Measurements from ENCODE around the gene MAPK11.

The MAPK11 gene

GRCh38 chr22:50249341-50250248 is 20.6 kb downstream of the MAPK11 start:
- no peak for DNase-seq (ENCODE audit: low read depth)
- no peak for TF ChIP-seq CTCF (IDR thresholded peaks at IDR 0.05; ENCODE audit: insufficient read depth, low read depth, low read length, missing control alignments)
- H3K4me3 ChIP-seq (ENCODE audit: low read depth, low read length) = peak overlapping the region; percentile 96

GRCh38 chr22:50248196-50249081 is 21.7 kb downstream of the MAPK11 start:
- TF ChIP-seq CTCF (IDR thresholded peaks at IDR 0.05; ENCODE audit: insufficient read depth, low read depth, low read length, missing control alignments) = no peak
- no peak for DNase-seq (ENCODE audit: low read depth)
- H3K4me3 ChIP-seq (ENCODE audit: low read depth, low read length) = no peak overlapping the region

- no peak for TF ChIP-seq CTCF (IDR thresholded peaks at IDR 0.05; ENCODE audit: insufficient read depth, low read depth, low read length, missing control alignments)
- no peak overlapping the region for H3K4me3 ChIP-seq (ENCODE audit: low read depth, low read length)
- peak; percentile 86 for DNase-seq (ENCODE audit: low read depth)
Measured at GRCh38 chr22:50247748-50248147, 22.4 kb downstream of the MAPK11 start.

GRCh38 chr22:50246242-50247175 is 23.7 kb downstream of the MAPK11 start:
- no peak for TF ChIP-seq CTCF (IDR thresholded peaks at IDR 0.05; ENCODE audit: insufficient read depth, low read depth, low read length, missing control alignments)
- no peak overlapping the region for H3K4me3 ChIP-seq (ENCODE audit: low read depth, low read length)
- DNase-seq (ENCODE audit: low read depth) = no peak

GRCh38 chr22:50245214-50246072 is 24.7 kb downstream of the MAPK11 start:
- peak overlapping the region; percentile 65 for H3K4me3 ChIP-seq (ENCODE audit: low read depth, low read length)
- DNase-seq (ENCODE audit: low read depth) = no peak
- TF ChIP-seq CTCF (IDR thresholded peaks at IDR 0.05; ENCODE audit: insufficient read depth, low read depth, low read length, missing control alignments) = no peak
